HG03060 (cell line): ENCODE measurements around the gene SUMO2.
A peak's percentile ranks its signal among the peaks of the same experiment; 100 is the strongest.
"Not testable (repeated sequence)": the region's sequence is repeated elsewhere in the genome, so short reads cannot be mapped to it uniquely, and the experiment has no call there.

Source experiments
- ATAC-seq: cut with Tn5 transposase; IDR thresholded peaks from one replicate; pipeline ENCODE4 v1.9.1; 2021; ENCODE audit warnings: low read depth, moderate number of reproducible peaks; ENCODE audit not compliant: unreplicated experiment

The SUMO2 gene

DNA sequence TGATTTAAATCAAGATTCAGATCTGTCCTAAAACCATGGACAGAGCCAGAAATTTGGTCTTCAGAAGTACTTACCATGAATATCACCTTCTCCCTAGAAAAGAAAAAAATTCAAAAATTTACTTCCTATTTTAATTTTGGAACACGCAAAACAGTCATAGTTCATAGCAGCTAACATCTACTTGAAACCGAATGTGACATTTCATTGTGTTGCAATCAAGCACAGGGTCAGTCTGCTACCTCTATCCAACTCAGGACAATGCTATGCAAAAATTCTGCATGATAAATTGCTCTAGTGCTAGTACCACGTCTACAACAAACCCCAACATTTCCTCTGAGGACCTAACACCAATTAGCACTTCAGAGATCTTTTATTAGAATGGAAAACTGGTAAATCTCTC, 36.2 kb downstream of the SUMO2 start:
- ATAC-seq: no peak

DNA sequence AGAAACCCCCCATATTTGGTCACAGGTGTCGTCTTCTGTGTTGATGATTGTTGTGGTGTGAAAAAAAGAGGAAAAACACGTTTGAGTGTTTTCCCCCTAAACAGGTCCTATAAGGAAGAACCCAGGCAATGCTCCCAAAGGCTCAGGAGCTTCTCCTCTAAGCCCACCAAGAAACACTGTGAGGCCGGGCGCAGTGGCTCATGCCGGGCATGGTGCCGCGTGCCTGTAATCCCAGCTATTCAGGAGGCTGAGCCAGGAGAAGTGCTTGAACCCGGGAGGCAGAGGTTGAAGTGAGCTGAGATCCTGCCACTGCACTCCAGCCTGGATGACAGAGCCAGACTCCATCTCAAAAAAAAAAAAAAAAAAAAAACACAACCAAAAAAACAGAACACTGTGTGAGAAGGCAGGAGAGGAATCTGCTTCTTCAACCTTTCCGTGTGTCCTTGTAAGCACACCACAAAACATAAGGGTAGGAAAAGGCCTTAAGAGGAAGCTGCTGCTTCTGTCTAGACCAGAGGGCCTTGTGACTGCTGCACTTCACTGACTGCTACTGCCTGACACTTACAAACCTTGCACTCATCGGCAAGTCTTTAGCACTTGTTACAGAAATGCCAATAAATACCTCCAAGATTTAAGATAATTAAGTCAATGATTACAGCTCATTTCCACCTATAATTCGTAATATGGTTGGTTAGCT, 37.8 kb downstream of the SUMO2 start:
- ATAC-seq: no peak

DNA sequence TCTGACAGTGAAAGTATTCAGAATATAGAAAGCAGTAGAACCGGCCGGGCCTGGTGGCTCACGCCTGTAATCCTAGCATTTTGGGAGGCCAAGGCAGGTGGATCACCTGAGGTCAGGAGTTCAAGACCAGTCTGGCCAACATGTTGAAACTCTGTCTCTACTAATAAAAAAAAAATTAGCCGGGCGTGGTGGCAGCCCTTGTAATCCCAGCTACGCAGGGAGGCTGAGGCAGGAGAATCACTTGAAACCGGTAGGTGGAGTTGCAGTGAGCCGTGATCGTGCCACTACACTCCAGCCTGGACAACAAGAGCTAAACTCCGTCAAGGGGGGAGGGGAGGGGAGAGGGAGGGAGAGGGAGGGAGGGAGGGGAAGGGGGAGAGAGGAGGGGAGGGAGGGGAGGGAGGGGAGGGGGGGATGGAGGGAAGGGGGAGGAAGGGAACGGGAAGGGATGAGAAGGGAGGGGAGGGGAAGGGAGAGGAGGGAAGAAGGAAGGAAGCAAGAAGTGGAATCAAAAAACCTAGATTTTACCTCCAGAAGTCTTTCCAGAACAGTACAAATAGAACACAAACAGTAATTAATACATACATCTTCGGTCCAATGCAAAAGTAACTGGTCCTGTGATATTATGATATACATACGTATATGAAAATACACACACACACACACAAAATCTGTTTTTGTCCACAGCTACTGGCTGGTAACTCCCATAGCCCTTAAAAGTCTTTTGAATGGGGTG, 40.4 kb downstream of the SUMO2 start:
- no peak for ATAC-seq

DNA sequence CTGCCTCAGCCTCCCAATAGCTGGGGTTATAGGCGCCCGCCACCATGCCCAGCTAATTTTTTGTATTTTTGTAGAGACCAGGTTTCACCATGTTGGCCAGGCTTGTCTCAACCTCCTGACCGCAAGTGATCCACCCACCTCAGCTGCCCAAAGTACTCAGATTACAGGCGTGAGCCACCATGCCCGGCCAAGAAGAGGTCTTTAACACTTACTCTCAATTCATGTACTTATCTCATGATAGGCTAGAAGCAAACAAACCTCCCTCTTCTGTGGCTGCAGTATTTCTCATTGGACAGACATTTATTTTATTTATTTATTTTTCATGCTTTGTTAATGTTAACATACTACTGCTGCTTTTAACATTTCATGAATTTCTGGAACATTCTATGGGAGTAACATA, 44.2 kb downstream of the SUMO2 start:
- ATAC-seq: no peak

DNA sequence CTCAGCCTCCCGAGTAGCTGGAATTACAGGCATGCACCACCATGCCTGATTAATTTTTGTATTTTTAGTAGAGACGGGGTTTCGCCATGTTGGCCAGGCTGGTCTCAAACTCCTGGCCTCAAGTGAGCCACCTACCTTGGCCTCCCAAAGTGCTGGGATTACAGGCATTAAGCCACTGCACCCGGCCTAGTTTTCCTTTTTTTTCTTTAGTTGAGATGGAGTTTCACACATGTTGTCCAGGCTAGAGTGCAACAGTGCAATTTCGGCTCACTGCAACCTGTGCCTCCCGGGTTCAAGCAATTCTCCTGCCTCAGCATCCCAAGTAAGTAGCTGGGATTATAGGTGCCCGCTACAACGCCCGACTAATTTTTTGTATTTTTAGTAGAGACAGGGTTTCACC, 45.0 kb downstream of the SUMO2 start:
- ATAC-seq: not testable (repeated sequence)

DNA sequence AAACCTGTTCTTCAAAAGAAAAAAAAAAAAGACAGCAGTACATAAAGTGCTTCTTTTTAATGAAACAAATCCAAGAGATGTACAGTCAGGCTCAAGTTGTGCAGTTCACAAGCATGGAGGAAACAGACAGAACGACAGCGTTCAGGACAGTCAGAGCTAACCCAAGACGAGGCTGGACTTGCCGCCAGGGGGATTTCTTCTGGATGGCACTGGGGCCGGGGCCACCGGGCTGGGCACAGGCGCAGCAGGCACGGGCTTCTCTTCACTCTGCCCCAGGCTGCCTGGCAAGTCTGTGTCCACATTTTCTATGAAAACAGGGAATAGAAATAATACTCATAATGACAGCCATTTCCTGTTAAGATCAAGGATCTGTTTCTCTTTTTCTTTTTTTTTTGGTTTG, 46.8 kb downstream of the SUMO2 start:
- no peak for ATAC-seq

DNA sequence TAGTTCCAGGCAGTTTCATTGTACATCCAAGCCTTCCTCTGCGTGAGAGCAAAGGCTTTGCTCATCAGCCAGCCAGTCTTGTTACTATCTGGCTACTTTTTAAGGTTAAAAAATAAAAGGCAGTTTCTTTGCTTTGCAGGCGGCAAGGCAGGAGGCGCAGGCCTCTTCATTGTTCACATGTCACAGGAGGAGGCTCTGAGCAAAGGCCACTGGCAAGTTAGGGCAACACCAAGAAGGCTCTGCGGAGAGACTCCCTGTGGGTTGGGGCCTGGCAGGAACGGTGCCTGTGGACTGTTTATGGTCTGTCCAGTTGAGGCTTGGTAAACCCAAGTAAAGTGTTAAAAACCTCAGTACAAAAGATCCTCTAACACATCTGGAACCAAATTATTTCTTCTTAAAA, 47.3 kb downstream of the SUMO2 start:
- no peak for ATAC-seq

DNA sequence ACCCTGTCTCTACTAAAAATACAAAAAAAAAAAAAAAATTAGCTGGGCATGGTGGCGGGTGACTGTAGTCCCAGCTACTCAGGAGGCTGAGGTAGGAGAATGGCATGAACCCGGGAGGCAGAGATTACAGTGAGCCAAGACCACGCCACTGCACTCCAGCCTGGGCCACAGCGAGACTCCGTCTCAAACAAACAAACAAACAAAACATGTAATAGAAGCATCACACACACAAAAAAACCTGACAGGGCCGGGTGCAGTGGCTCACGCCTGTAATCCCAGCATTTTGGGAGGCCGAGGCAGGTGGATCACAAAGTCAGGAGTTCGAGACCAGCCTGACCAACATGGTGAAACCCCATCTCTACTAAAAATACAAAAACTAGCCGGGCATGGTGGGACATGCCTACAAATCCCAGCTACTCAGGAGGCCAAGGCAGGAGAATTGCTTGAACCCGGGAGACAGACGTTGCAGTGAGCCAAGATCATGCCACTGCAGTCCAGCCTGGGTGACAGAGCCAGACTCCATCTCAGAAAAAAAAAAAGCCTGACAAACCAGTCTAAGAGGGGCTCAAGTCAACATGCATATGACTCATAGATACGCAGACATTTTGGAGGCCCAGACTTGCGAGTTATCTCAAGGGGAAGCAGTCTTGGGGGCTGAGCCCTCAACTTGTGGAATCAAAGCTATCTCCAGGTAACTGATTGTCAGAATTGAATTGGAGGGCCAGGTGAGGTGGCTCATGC, 49.0 kb downstream of the SUMO2 start:
- ATAC-seq: not testable (repeated sequence)

DNA sequence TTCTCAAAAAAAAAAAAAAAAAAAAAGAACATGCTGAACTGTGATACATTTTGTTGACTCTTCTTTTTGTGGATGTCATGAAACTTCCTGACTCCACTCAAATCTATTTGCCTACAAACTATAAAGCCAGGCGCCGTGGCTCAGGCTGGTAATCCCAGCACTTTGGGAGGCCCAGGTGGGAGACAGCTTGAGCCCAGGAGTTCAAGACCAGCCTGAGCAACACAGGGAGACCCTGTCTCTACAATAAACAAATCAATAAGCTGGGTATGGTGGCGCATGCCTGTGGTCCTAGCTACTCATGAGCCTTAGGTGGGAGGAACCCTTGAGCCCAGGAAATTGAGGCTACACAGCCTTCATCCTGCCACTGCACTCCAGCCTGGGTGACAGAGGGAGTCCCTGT, 49.8 kb downstream of the SUMO2 start:
- no peak for ATAC-seq

DNA sequence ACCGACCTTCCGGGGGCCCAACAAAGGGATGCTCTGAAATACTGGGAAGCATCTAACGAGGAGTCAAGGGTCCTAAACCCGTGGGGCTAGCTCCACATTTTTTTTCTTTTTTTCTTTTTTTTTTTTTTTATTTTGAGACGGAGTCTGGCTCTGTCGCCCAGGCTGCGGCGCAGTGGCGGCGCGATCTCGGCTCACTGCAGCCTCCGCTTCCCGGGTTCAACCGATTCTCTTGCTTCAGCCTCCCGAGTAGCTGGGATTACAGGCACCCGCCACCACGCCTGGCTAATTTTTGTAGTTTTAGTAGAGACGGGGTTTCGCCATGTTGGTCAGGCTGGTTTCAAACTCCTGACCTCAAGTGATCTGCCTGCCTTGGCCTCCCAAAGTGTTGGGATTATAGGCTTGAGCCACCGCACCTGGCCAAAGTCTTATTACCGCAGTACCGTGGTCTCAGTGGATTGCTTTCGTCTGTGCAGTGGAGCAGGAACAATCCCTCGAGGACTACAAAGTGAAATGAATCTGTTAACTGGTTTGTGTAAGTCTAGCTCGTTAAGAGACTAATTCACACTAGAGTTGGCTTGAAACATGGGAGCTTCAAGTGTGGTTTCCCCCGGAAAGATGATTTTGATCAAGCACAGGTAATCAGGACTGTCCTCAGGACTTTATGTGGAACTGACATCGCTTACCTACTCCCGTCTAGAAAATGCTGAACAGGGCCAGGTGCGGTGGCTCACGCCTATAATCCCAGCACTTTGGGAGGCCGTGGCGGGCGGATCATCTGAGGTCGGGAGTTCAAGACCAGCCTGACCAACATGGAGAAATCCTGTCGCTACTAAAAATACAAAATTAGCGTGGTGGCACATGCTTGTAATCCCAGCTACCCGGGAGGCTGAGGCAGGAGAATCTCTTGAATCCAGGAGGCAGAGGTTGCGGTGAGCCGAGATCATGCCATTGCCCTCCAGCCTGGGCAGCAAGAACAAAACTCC, 50.5 kb downstream of the SUMO2 start:
- ATAC-seq: not testable (repeated sequence)

DNA sequence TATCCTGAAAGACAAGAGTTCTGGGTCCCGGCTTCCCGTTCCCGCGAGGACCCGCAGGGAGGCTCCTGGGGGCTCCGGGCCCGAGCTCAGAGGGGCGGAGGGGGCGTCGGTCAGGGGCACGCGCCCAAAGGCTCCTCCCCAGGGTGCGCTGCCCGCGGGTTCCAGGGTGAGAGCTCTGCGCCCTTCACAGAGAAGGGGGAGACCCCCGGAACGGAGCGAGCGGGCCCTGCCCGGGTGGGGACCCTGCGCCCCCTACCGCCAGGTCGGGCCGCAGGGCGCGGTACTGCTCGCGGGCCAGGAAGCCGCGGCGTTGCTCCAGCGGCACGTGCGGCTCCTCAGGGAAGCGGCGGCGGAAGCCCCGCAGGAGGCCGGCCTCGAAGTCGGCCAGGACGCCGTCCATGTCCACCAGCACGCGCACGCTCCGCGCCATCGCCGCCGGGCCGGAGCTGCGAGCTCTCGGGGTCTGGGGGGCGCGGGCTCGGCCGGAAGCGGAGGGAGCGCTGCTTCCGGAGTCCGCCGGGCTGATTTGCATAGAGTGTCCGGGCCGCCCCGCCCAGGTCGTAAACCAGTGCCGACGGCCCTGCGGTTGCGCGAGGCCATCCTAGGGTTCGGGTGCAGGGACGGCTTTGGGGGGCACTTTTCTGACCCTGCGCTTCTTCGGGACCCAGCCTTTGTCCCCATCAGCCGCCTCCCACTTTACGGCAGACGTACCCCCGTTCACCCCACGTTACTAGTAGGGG, 51.3 kb downstream of the SUMO2 start, which contains the start of gene NT5C:
Gene NT5C, minus strand, starts transcription at position 465 of the 740 bp plus-strand sequence. Its CDS starts 35 bp downstream, at position 430.
- ATAC-seq: peak; percentile 57

DNA sequence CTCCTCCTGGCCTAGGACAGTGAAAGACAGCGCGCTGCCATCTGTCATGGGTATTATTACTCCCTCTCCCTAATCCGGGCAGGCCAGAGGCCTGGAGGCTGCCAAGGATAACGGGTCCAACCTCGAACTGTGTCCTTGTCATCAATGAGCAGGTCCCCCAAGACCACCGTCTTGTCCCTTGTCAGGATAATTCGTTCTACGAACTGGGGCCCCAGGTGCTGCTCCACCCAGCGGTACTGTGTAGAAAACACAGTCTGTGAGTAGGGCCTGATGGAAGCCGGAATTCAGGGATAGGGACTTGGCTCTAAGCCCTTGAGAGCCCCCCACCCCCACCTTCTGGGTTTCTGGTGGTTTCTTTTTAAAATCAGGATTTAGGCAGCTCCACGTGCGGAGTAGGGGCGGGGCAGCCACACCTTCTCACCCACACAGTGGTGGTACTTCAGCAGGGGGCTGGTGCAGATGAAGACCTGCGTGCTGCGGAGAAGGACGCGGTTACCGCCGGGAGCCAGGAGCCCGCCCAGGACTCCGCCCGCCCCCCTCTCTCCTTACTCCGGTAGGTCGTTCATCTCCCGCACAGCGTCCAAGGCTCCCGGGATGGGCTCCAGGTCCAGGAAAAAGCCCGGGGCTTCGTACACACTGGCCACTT, 52.0 kb downstream of the SUMO2 start:
- ATAC-seq: no peak

DNA sequence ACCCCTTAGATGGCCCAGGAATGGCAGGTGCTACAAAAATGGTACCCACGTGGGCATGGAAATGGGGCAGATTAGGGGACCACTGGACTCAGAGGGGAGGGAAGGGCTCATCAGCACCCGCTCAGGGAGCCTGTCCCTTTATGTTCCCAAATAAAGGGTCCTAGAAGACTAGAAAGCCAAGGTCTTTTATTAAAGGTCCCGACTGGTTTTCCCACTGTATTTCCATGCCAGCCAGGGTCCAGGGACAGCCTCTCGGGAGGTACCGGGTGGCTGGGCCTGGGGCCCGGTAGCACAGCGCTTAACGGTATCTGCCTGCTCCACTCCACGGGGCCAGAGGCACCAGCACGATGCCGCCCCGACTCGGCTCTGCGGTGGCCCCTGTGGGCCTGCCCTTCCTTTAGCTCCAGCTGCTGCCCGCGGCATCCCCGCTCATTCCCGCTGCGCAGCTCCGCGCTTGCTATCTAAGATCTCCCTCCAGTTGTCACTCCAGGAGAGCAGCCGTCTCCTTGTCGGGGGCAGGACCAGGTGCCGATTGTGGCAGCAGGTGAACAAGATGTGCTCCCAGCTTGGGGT, 52.6 kb downstream of the SUMO2 start:
- ATAC-seq: no peak

DNA sequence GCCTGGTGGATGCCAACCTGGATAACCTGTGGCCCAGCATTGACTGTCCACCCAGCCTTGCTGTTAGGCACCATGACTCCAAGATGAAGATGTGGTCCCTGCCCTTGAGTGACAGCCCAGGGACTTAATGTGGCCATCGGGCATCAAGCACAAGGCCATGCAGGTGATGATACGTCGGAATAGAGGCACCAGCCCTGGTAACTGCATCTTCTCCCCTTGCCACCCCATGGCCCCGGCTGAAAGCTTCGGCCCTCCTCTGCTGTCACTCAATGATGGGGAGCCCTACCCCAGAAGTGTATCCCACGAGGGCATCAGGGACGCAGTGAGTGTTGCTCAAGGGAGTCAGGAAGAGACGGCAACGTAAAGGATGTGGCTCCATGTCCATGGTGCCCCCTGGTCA, 53.2 kb downstream of the SUMO2 start:
- no peak for ATAC-seq

DNA sequence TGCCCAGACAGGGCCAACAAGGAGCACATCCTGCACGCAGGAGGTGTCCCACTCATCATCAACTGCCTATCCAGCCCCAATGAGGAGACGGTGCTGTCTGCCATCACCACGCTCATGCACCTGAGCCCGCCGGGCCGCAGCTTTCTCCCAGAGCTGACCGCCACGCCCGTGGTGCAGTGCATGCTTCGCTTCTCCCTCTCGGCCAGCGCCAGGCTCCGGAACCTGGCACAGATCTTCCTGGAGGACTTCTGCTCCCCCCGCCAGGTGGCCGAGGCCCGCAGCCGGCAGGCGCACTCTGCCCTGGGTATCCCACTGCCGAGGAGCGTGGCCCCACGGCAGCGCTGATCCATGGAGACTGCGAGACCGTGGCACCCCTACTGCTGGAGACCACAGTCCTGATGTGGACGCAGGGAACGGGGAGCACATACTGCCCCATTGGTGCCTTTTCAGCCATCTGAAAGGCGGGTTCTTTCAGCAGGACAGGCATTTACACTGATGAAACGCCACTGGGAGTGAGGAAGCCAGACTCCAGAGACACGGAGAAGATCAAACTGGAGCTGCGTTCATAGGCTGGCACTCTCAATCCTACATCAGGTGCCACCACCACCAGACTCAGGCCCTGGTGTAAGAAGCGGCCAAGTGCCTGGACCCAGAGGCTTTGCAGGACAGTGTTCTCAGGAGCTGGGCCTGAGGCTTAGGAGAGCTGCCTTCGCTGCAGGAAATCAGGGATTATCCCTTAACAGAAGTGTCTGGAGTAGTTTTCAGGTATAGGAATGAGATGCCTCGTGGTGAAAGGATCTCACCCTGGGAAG, 53.9 kb downstream of the SUMO2 start:
- no peak for ATAC-seq

DNA sequence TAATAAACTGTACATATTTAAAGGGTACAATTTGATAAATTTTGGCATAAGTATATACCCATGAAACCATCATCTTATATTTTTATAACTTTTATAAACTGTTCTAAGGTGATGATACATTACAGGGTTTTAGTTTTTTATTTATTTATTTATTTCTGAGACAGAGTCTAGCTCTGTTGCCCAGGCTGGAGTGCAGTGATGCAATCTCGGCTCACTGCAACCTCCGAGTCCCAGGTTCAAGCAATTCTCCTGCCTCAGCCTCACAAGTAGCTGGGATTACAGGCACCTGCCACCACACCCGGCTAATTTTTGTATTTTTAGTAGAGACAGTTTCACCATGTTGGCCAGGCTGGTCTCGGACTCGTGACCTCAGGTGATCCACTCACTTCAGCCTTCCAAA, 54.8 kb downstream of the SUMO2 start:
- not testable (repeated sequence) for ATAC-seq

DNA sequence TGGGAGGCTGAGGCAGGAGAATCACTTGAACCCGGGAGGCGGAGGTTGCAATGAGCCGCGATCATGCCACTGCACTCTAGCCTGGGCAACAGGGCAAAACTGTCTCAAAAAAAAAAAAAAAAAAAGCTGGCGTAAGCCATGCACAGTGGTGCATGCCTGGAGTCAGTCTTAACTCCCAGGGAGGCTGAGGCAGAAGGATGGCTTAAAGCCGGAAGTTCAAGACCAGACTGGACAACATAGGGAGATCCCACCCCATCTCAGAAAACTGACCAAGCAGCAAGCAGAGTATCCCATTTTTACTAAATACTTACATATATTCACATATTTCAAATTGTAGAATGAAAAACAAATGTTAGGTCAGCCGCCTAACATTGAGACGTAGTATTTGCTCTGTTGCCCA, 55.8 kb downstream of the SUMO2 start:
- ATAC-seq: no peak

DNA sequence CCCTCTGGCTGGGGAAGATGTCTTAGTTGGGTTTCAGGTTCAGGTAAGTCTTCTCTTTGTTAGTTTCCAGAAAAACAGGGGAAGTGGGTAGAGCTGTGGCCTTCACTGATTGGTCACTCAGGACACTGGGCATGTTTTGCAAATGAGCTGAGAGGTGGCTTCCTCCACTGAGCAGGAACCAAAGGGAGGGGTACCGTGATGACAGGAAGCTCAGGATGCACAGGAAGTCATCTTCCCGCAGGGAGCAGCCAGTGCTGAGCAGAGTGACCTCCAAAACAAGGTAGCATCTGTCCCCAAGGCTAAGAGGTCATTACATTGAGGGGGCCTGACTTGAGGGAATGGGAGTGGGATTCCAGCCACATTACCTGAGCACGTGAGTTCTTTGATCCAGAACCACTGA, 56.8 kb downstream of the SUMO2 start:
- no peak for ATAC-seq
